BLaER1 (cell line): ENCODE measurements around the gene TECPR1.

Experiments
- H3K27ac ChIP-seq: shearing (Covaris generic); formaldehyde crosslinking; 2 replicates; pipeline ENCODE4 v1.8.1; 2022
- H3K27me3 ChIP-seq: shearing (Covaris generic); formaldehyde crosslinking; 2 replicates; pipeline ENCODE4 v1.8.1; 2022
- H3K36me3 ChIP-seq: shearing (Covaris generic); formaldehyde crosslinking; 2 replicates; pipeline ENCODE4 v1.8.1; 2022
- H3K4me1 ChIP-seq: shearing (Covaris generic); formaldehyde crosslinking; 2 replicates; pipeline ENCODE4 v1.8.1; 2022
- H3K4me2 ChIP-seq: shearing (Covaris generic); formaldehyde crosslinking; 2 replicates; pipeline ENCODE4 v1.8.1; 2022
- H3K4me3 ChIP-seq: shearing (Covaris generic); formaldehyde crosslinking; 2 replicates; pipeline ENCODE4 v1.8.1; 2022
- H3K9ac ChIP-seq: shearing (Covaris generic); formaldehyde crosslinking; 2 replicates; pipeline ENCODE4 v1.8.1; 2022
- H3K9me3 ChIP-seq: shearing (Covaris generic); formaldehyde crosslinking; 2 replicates; pipeline ENCODE4 v1.8.1; 2022
- H4K20me1 ChIP-seq: shearing (Covaris generic); formaldehyde crosslinking; 2 replicates; pipeline ENCODE4 v1.8.1; 2022
- Cebpa-rat ChIP-seq: shearing (Covaris generic); IDR thresholded peaks from 2 replicates; pipeline ENCODE4 v1.8.1; 2022

Gene TECPR1

GRCh38 chr7:98171449-98171848, 80.6 kb downstream of the TECPR1 start:
- H3K9ac ChIP-seq = peak overlapping the region; percentile 1; the same call in 1 of the 2 replicates
- H4K20me1 ChIP-seq = peaks cover 20% of the 10 kb centered on the region
- H3K27ac ChIP-seq = no peak overlapping the region
- H3K4me3 ChIP-seq = no peak overlapping the region
- no peaks in the 10 kb centered on the region for H3K4me1 ChIP-seq
- H3K9me3 ChIP-seq = no peaks in the 10 kb centered on the region
- TF ChIP-seq Cebpa-rat = no peak
- H3K4me2 ChIP-seq = no peak overlapping the region
- peaks cover 57% of the 10 kb centered on the region for H3K36me3 ChIP-seq
- H3K27me3 ChIP-seq = no peaks in the 10 kb centered on the region

- Histone ChIP-seq H3K9me3 (no peaks in the 10 kb centered on the region), H3K27ac (no peak overlapping the region), H3K27me3 (no peaks in the 10 kb centered on the region), H3K36me3 (peaks cover 57% of the 10 kb centered on the region), H4K20me1 (peaks cover 23% of the 10 kb centered on the region), H3K9ac (no peak overlapping the region), H3K4me3 (no peak overlapping the region), H3K4me2 (no peak overlapping the region), H3K4me1 (no peaks in the 10 kb centered on the region)
- TF ChIP-seq Cebpa-rat = no peak
Observed at GRCh38 chr7:98170966-98171365, 81.1 kb downstream of the TECPR1 start.

GRCh38 chr7:98168904-98169621, 83.0 kb downstream of the TECPR1 start:
- TF ChIP-seq Cebpa-rat = no peak
- H3K4me2 ChIP-seq = no peak overlapping the region
- H4K20me1 ChIP-seq = peaks cover 25% of the 10 kb centered on the region
- H3K36me3 ChIP-seq = peaks cover 48% of the 10 kb centered on the region
- H3K9me3 ChIP-seq = no peaks in the 10 kb centered on the region
- H3K4me1 ChIP-seq = no peaks in the 10 kb centered on the region
- no peak overlapping the region for H3K27ac ChIP-seq
- no peak overlapping the region for H3K4me3 ChIP-seq
- no peak overlapping the region for H3K9ac ChIP-seq
- no peaks in the 10 kb centered on the region for H3K27me3 ChIP-seq

DNA sequence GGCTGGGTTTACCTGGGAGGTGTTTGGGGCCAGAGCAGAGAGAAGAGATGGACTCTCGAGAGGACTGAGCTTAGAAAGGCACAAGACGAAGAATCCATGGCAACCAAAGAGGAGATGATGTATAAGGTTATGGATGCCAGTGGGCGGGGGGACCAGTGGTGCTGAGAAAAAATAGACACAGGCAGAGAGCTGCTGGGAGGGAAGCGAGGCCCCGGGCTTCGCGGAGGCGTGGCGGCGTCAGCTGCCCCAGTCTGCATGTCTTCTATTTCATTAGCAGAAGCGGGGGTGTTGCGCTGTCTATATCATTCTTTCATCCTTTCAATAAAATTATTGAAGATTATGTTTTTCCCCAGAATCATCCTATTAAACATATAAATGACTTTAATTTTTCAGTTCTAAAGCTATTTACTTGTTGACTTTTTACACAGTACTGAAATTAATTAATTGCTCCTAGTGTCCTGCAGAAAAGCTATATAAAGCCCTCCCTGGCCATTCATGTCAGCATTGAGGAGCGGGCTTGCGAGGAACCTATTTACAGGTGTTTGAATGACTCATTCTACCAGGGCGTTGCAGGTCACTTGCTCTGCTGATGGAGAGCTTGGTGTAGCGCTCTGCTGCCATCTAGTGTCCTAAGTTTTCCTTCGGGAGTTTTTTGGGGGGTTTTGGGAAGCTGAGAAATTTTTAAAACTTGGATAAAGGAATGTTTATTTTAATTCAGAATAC, 83.7 kb downstream of the TECPR1 start:
- Histone ChIP-seq H3K4me2 (no peak overlapping the region), H3K27me3 (no peaks in the 10 kb centered on the region), H3K4me1 (no peaks in the 10 kb centered on the region), H3K9me3 (no peaks in the 10 kb centered on the region), H3K36me3 (peaks cover 52% of the 10 kb centered on the region), H3K27ac (no peak overlapping the region), H3K9ac (no peak overlapping the region), H3K4me3 (no peak overlapping the region), H4K20me1 (peaks cover 25% of the 10 kb centered on the region)
- TF ChIP-seq Cebpa-rat = no peak

- Histone ChIP-seq H3K4me2 (no peak overlapping the region), H3K4me3 (no peak overlapping the region), H3K9me3 (no peaks in the 10 kb centered on the region), H3K4me1 (no peaks in the 10 kb centered on the region), H3K27ac (no peak overlapping the region), H3K36me3 (peaks cover 48% of the 10 kb centered on the region), H3K27me3 (no peaks in the 10 kb centered on the region), H4K20me1 (peaks cover 25% of the 10 kb centered on the region), H3K9ac (no peak overlapping the region)
- TF ChIP-seq Cebpa-rat = no peak
Observed at GRCh38 chr7:98167653-98168052, 84.4 kb downstream of the TECPR1 start.

- H3K4me1 ChIP-seq = no peaks in the 10 kb centered on the region
- H3K9ac ChIP-seq = no peak overlapping the region
- no peak overlapping the region for H3K4me2 ChIP-seq
- no peak overlapping the region for H3K4me3 ChIP-seq
- H4K20me1 ChIP-seq = peaks cover 25% of the 10 kb centered on the region
- TF ChIP-seq Cebpa-rat = no peak
- H3K27ac ChIP-seq = no peak overlapping the region
- H3K36me3 ChIP-seq = peaks cover 42% of the 10 kb centered on the region
- H3K9me3 ChIP-seq = no peaks in the 10 kb centered on the region
- H3K27me3 ChIP-seq = no peaks in the 10 kb centered on the region
Observed at GRCh38 chr7:98166668-98166970, 85.4 kb downstream of the TECPR1 start.

DNA sequence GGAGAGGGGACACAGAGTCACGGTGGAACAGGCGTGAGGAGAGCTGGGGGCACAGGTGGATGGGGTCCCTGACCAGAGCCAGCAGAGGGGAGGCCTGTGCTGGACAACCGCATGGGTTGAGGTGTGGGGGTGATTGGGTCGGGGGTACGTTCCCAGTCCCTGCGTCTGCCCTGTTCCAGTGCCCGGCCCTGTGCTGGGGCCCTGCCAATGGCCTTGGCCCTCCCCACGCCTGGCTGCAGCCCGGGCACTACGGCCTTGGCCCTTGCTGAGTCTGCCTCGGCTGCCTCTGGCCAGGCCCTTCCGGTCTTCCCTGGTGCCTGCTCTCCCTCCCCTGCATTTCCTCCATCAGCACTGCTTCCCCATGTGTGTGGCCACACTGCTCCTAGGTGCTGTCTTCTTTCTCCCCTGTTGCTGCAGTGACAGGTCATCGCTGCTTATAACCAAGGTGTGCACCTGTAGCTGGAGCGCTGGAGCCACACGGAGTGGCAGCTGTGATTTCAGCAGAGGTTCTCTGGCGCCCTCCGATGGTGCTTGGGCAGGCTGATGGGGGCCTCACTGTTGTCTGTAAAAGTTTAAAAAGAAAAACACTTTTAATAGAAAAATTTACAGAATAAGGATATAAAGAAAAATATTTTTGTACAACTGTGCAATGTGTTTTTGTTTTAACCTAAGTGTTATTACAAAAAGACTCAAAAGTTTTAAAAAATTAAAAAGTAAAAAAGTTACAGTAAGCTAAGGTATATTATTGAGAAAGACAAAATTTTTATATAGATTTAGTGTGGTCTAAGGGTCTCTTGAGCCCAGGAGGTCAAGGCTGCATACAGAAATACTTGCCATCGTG, 86.0 kb downstream of the TECPR1 start:
- Histone ChIP-seq H3K4me3 (no peak overlapping the region), H3K36me3 (peaks cover 41% of the 10 kb centered on the region), H3K9me3 (no peaks in the 10 kb centered on the region), H3K27me3 (no peaks in the 10 kb centered on the region), H3K4me1 (no peaks in the 10 kb centered on the region), H3K27ac (no peak overlapping the region), H3K4me2 (no peak overlapping the region), H3K9ac (no peak overlapping the region), H4K20me1 (peaks cover 25% of the 10 kb centered on the region)
- no peak for TF ChIP-seq Cebpa-rat
